Fibroblast of skin of back (primary cell): Measurements from ENCODE around the gene CASK.
"Not testable (repeated sequence)": the region's sequence is repeated elsewhere in the genome, so short reads cannot be mapped to it uniquely, and the experiment has no call there.

Source experiments
- DNase-seq: peaks from one replicate; pipeline ENCODE4 v3.0.0-alpha.2; 2013

CASK gene

DNA sequence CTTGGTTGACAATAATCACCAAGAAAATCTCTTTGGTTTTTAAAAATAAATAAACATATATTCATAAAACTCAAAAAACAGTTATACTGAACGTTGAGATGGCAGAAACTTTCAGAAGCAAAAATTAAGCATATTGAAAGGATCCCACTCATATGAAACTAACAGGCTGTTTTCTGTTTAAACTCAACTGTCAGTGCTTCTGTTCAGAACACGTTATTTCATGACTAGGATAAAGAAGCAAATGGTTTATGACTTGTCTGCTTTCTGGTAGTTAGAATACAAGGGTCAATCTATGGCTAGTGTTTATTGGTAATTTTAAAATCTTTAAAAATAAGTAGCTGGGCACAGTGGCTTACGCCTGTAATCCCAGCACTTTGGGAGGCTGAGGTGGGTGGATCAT lies 195.2 kb downstream of the CASK start:
- no peak for DNase-seq

DNA sequence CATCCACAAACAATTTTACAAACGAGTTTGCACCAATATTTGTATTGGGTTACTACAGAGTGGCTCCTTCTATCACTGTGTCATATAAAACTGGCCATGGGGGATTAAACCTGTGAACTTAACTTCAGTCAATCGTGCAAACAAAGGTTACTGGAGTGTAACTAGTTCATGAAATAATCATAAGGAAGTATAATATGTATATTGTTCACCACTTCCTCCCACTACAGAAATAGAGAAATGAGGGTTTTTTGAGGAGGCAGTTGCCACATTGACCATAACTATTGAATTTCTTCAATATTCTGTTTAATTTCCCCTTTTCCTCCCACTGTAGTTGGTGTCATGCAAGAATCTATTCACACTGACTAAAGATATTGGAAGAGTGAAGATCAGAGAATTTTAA lies 199.5 kb downstream of the CASK start, which contains the start of gene GPR82:
Gene GPR82, plus strand, starts transcription at position 356 of the 400 bp plus-strand sequence. CDS start 2,846 bp downstream, outside the sequence.
- no peak for DNase-seq

DNA sequence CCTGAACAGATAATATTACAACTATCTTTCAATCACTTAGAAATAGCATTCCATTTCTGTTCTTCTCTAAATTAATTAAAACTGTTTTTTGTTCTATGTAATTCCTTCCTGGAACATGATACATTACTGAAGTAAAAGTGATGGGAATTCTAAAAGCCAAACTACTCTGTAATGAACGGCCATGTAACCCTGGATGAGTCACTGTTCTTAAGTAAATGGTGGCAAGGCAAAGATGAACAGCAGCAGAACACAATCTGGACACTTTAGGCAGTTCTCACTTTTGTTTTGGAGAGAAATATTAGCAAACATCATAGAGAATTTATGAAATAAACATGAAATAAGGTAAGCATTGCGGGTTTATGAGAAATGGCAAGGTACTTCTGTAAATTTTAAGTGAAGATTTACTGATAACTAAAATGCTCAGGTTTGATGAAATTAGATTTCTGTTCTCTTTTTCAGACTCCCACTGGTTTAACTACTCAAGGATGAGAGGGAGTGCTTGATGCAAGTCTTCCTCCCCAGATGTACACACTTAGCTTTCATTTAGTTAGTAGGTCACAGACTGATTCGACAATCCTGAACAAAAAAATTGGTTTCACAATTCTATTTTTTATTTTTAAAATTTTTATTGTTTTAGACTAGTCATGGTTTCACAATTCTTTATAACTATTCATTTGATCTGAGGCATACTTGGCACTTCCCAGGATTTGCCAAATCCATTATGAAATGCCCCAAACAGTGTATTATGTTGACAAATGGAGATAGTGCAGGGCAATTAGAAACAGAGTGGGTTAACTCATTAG lies 200.3 kb downstream of the CASK start:
- DNase-seq = no peak

DNA sequence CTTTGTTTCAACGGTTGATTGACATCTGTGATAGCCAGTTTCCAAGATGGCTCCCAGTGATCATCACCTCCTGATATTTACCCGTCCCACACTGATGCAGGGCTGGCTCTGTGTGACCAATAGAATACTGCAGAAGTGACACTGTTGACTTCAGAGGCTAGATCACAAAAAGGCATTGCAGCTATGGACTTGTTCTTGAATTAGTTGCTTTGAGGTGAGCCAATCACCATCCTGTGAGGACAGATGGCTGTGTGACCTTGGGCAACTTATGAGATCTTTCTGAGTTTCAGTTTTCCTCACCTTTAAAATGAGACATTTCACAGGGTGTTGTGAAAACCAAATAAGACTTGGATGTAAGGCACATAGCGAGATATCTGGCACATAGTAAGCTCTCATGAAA lies 201.1 kb downstream of the CASK start:
- no peak for DNase-seq

DNA sequence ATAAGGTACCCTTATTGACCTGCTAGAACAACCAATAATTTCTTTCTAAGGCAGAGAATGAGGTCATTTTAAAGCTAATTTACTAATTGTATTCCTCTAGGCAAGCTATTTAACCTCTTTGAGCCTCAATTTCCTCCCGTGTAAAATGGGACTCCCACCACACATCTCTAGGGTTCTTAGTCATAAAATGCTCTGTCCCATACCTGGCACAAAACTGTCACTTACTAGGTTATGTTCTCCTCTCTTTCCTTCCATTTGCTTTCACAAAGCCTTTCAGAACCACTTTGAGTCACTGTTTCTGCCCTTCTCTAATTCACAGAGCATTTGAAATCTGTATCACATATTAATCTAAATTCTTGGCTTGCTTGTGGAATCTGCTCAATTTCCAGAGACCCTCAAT lies 201.8 kb downstream of the CASK start:
- DNase-seq = no peak

DNA sequence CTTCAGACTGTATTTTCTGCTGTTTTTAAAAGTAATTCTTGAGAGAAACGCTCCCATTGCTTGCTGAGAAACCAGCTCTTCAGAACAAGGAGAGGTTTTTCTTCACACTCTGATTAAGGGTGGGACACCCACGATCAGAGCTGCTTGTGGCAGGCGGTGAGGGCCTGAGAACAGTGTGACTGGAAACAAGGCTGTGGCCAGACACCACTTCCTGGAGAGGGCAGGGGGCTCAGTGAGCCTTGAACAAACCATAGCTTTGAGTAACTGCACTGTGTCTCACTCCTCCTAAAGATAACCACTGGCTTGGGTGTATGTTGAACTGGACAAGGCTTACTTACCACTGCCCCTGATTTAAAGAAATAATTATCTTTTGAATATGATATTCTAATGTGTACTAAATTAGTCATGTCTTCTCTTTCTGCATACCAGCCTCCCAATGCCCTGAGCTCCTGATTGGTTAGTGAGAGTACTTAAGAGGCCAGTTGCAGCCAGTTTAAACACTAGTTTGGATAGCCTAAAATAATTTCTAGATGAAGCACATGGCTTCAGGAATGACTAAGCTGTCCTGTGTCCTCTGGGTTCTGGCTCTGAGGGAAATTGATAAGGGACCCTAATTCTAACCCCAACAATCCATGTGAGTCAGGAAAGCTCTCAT lies 203.1 kb downstream of the CASK start:
- DNase-seq = peak; percentile 32

DNA sequence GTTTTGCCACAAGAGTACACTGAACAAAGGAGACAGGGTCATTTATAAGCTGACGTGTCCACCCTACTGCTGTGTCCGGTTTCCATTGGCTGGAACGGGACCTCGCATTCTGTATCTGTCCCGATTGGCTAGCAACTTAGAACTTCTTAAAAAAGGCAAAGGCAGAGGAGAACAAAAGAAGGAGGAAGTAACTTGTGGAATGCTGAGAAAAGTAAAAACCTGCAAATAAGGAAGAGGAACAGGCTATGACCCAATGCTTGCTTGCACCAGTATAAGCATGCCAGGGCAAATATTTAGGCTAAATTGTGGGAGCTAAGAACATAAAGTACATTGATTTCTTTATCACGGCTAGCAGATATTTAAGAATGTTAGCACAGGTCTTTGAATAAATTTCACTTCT lies 203.7 kb downstream of the CASK start:
- DNase-seq = not testable (repeated sequence)

DNA sequence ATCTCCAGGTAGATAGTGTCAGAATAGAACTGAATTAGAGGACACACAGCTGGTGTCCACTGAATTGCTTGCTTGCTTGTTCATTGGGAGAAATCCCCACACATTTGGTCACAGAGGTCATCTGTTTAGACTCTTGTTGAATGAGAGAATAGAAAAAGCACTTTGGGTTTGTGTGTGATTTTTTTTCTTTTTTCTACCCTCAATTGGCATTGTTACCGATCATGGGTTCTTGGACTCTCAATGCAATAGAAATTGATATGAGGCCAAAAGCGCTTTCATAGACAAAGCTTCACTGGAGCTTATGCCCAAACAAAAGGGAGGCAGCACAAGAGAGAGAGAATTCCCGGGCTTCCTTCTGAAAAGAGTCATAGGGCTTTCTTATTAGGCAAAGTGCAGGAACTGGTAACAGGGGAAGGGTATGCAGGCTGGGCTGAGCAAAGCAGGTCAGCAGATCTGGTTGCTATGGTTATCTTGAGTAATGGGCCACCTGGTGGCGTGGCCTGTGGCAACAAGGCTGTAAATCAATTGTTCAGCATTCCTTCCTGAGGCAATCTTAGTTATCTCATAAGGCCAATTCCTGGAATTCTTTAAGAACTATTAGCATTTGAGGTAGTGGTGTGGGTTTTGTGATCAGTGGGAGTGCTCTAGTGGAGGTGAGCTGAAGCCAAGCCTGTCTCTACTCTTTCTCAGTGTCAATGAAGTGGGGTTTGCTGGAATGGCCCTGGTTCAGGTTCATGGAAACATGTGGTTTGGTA lies 204.7 kb downstream of the CASK start:
- DNase-seq = no peak

DNA sequence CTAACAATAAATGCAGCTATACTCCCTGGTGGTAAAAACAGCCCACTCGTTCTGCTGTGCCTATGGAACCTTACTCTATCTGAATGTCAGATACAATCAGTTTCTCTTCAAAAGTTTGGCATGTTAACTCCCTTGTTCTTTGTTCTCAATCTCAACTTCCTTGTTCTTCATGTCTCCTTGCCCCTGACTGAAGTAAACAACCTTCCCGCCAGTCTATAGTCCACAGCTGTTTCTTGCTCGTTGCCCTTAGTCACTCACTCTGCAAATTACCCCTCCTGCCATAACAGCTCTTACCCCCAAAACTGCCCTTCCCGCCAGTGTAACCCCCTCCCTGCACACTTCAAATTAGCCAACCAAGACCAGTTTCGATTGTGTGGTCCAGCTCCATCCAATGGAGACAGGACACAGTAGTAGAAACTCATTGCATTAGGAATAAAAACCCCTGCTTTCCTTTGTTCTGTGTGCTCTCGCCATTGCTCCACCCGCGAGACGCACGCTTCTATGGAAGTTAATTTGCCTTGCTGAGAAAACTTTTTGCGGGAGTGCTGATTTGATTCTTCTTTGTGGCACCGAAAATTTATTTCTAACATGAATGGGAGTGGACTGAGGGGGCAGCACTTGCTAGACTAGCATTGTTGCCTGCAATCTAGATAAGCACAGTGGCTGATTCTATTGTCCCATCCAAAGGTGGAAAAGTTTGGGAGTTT lies 206.4 kb downstream of the CASK start:
- DNase-seq = no peak

DNA sequence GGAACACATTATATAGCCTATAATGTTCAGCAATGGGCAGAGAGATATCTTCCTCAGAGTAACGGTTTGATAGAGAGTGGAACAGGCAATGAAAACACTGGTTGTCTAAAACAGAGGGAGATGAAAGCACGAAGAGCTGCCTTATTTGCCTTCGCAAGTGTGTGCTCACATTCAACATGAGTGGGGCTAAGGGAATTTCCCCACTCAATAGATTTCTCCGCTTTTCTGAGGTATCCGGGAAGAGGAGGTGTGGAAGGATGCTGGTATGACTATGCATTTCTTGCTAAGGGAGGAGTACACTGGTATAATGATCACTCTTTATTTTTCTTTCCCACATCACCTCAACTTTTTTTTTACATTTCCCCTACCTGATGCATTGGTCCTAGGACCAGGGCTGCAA lies 207.1 kb downstream of the CASK start:
- no peak for DNase-seq

DNA sequence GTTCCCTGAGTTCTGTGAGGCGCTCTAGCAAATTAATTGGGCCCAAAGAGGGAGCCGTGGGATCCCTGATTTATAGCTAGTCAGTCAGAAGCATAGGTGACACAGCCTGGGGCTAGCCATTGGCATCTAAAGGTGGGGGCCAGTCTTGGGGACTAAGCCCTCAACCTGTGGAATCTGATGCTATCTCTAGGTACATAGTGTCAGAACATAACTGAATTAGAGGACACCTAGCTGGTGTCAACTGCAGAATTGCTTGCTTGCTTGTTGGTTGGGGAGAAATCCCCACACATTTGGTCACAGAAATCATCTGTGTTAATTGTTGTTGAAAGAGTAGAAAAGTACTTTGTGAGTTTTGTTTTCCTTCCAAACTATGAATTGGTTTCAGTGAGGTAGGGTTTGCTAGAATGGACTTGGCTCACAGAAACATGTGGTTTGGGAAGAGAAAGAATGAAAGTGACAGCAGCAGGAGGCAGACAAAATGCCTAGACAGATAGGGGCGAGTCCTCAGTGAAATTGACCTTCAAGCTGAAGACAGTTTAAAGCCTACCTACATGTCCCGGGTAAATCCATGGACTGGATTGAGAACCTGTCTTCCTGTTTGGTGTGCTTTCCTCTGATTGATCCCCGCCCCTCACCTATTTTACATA lies 212.2 kb downstream of the CASK start:
- no peak for DNase-seq

DNA sequence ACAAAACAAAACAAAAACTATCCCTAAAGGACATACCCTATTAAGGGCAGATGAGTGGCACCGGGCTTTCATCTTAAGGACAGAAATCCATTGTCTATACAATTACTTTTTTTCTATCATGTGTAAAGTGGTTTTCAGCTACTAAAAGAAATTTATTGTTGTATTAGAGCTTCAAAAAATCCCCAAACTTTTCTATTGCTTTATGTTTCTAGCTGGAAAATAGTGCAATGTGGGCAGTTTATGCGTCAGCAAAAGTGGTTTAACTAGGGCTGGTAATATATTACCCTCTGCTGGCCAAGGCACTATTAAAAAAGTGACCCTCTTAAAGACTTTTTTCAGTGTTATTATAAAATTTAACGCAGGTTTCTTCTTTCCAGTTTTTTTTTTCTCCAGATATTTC lies 214.9 kb downstream of the CASK start:
- no peak for DNase-seq

DNA sequence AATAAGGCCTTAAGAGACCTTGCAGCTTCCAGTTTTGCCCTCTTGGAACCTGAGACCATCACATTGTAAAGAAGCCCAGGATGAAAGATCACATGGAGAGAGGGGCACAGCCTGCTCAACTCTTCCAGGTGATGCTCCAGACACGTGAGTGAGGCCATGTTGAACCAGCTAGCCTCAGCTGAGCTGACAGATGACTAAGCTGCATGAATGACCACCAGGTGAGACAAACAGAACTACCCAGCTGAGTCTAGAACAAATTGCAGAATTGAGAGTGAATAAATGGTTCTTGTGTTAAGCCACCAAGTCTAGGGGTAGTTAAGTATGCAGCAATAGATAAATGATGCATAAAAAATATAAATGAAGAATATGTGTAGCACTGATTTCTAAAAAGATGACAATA lies 216.1 kb downstream of the CASK start:
- DNase-seq = no peak

DNA sequence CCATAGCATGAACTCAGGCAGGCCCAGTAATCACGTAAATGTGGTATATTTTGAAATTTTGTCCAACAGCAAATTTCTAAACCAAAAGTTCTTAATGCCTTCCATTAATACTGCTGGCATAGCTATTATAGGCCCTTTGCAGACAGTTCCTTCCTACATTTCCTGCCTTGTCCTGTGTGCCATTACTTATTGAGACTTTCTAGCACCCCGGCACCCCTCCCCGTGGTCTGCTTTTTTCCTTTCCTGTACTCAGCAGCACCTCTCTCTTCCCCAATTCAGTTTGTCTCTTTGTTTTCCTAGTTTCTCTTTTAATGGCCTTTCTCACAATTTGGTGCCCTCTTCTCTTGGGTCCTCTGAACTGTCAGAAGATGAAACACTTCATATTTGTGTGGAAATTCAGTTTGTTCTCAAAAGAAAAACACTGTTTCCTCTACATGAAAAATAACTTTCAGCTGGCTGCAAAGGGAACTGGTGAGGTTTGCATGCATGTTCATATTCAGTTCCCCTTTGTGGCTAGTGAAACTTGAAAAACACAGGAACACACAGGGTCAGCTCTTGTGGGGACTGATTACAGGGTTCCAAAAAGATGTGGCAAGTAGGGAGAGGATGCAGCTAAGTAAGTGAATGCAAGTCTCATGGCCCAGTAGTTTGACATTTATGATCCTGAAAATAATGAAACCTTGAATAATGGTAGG lies 217.5 kb downstream of the CASK start:
- no peak for DNase-seq

DNA sequence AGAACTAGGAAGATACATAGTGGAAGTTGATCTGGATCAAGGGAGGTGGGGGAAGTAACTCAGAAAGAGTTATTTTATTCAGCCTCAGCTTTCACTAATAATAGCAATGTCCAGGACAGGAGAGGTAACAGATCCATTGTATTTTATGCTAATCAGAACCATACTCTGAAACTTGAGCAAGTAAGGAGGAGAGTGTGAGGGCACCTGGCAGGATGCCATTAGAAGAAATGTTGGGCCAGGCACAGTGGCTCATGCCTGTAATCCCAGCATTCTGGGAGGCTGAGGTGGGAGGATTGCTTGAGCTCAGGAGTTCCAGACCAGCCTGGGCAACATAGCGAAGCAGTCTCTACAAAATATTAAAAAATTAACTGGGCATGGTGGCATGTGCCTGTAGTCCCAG lies 218.3 kb downstream of the CASK start:
- no peak for DNase-seq

DNA sequence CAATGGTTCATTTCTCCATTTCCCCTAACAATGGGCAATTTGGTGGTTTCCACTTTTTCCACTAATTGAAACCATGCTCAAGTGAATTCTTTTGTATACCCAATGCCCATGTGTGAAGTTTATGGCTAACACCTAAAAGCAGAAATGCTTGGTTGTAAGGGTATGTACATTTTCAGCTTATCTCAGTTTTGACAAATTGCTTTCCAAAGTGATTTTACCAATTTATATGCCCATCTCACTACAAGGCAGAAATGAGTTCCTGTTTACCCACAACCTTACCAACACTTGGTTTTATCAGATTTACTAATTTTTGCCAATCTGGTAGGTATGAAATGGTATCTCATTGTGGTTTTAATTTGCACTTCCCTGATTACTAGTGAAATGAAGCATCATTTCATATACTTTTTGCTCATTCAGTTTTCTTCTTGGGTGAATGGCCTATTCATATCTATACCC lies 219.8 kb downstream of the CASK start:
- no peak for DNase-seq

DNA sequence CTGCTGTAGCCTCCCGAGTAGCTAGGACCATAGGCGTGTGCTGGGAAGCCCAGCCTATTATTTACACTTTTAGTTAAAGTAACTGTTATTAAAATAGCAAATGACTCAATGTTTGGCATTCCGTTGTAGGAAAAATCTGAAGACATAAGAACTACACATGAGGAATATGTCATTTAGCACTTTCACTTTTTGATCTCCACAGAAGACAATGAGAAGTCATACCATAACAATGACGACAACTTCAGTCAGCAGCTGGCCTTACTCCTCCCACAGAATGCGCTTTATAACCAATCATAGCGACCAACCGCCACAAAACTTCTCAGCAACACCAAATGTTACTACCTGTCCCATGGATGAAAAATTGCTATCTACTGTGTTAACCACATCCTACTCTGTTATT lies 227.9 kb downstream of the CASK start:
- DNase-seq = peak; percentile 70

DNA sequence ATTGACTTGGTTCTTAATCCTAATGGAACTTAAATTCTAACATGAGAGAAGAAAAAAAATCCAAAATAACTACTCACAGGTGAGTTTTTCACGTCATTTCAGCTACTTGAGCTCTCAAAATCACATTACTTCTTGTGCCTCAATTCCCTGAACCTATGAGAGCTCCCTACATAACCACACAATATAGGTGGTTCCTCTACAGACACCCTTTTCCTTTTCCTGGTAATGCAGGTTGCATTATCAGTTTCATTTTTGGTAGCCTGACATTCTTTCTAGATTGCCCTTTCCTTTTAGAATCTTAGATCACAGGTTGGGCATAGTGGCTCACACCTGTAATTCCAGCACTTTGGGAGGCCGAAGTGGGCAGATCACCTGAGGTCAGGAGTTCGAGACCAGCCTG lies 230.3 kb downstream of the CASK start:
- DNase-seq = no peak

DNA sequence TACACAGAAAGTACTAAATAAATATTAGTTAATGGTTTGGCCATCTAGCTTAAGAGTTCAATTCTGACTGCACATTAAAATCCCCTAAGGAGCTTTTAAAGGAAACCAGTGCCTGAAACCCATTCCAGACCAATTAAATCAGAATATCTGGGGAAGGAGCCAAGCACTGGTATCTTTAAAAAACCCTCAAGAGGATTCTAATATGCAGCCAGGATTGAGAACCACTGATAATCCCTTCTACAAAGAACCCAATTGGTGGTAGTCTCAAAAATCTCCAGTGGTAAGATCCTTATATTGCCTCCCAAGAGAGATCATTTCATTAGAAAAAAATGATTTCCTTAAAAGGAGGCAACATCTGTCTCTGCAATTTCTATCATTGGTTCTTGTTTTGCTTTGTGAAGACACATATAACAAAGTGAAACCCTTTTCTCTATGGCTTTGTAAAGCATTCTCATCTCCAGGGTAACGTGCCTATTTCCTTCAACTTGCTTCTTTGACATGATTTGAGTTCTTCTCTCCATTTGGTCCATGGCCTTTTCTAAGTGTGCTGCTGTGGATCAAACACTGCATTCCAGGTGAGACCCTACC lies 231.1 kb downstream of the CASK start:
- peak; percentile 91 for DNase-seq

DNA sequence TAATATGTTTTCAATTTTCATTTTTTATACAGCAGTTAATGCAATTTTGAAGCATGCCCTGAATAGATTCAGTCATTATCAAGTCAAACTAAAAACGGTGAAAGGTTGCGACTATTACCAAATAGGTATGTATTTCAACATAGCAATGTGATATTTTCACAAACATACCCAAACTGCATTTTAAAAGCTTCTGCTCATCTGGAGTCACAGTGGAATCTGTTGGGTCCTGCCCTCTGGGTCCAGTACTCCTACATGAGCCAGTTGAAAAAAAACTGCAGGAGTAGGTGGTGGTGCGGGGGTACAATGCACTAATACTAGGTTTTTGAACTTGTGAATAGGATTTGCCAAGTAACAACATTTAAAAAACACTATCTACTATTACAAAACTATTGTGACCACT lies 233.6 kb downstream of the CASK start:
- DNase-seq = no peak

DNA sequence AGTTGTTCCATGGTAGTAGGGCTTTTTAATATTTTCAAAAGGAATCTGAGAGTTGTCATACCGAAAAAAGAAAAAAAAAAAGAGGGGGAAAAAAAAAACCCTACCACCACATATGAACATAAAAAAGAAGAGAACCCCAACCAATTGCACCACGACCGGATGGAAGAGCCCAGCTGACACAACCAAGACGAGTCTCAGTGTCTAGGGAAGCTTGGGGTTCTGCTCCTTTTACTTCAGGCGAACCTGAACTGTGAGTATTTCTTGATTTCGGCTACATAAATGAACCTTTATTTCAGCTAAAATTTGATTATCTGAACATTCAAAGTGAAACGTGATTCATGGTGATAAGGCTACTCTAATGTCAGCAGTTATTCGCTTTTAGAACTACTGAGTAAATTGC lies 234.5 kb downstream of the CASK start, which contains the start of gene GPR34:
Gene GPR34, plus strand, starts transcription at position 139 of the 400 bp plus-strand sequence. CDS start 6,661 bp downstream, outside the sequence.
- no peak for DNase-seq
